GM21825 (cell line): ENCODE data around the gene ZBTB7B.

Experiments
- ATAC-seq: cut with Tn5 transposase; IDR thresholded peaks from one replicate; pipeline ENCODE4 v1.9.1; 2021; ENCODE audit warnings: mild to moderate bottlenecking, moderate library complexity; ENCODE audit not compliant: unreplicated experiment

Gene ZBTB7B

DNA sequence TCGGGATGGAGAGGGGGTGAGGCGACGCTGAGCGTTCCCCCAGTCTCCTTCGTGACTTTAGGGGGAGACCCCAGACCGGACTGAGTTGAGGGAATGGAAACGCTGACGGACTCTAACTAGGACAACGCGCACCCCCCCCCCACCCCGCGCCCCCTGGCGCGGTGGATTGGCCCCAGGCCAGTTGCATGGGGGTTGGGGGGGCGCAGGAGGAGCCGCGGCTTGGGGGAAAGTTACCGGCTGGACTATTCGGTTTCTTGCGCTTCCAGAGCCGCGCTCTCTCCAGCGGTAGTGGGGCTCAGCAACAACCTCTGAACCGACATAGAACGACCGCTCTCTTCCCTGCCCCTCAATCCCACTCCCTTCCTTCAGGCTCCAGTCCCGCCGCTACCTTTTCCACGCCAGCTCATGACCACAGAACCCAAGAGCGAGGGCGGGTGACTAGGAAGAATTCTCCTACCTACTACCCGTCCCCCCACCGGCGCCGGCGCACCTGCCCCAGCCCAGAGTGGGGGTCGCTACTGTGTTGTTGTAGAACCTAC lies 694 bp downstream of the ZBTB7B start:
- ATAC-seq = no peak

DNA sequence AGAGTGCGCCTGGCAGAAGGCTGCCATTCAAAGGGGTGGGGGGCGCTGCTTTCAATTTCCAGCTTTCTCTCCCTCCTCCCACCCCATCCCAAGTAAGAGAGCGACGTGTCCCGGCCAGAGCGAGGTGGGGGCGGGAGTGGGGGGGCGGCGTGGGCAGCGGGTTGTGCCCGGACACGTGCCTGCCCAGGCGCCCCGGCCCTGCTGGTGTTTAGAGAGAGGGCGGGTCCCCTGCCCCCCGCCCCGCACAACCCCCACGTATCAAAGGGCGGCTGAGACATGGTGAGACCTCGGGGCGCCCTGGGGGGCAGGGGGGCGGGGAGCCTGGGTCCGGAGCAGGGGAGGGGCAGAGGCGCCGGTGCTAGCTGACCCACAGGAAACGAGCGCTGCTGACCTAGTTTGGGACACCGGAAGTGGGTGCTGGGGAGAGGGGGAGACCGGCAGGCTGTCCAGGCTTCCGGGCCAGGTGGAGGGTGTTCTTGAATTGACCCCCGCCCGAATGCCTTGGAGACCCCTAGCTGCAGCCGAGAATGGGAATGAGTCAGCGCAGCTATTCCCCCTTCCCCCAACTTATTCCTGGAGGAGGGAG lies 1.3 kb downstream of the ZBTB7B start:
- ATAC-seq = no peak

DNA sequence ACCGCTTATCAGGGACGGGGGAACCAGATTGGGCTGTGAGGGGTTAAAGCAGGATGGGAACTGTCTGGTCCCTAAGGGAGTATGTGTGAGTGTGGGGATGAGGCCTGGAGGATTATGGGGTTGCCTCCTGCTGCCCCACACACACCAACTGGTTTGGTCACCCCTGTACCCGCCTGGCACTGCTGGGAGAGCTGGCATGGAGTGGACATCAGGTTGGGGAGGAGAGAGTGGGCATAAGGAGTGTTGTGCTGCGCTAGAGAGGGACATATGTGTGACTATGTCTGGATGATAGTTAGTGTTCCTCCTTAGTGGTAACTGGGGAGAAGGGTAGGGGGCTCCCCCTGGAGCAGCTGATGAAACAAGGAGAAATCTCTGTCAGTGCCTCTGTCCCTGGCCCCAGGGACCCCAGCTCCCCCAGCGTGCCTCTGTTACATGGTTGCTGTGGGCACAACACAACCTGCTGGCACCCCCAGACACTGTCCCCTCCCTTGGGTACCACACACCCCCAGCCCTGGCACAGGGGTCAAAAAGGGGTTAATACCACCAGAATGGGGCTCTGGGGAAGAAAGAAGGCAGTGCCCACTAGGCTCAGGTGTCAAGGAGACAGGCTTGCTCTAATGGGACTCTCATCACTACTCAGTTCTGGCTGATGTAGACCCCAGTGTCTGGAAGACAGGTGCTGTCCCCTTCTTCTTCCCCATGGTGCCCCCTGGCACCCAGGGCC lies 1.9 kb downstream of the ZBTB7B start:
- ATAC-seq = no peak

DNA sequence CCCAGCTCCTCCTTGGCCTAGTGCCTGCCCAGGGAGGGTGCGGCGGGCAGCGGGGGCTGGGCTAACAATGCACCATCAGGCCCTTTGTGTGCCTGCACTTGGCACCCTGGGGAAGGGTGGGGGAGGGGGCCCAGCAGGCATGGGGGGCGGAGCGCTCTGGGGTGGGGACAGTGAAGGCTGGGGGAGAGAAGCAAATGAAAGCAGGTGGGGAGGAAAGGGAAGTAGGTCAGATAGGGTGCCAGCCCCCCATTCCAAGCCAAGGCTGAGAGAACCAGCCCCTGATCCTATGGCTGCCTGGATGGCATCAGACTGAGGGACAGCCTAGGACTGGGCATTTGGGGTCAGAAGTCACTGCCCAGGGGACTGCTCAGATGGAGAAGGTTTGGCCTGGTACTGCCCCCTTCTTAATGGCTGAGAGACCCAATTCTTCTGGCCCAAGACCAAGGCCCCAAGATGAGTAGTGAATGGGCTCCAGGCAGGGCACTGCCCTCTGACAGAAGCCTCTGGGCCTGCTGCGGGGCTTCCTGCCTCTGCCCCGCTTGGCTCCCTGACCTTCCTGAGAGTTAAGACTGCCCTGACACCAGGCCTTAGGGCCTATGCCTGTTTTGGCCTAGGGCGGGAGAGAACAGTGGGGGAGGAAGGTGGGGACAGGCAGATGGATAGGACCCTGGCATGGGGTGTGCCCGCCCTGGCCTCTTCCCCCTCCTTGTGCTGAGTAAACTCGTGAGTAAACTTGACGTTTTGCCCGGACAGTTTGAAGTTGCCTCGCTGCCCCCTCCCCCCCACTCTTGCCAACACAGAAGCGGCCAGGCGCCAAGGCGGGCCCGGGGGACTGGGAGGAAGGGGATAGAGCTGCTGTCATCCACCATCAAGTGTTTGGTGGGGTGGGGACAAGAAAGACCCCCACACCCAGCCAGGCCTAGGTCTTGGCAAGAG lies 2.7 kb downstream of the ZBTB7B start:
- ATAC-seq = no peak

DNA sequence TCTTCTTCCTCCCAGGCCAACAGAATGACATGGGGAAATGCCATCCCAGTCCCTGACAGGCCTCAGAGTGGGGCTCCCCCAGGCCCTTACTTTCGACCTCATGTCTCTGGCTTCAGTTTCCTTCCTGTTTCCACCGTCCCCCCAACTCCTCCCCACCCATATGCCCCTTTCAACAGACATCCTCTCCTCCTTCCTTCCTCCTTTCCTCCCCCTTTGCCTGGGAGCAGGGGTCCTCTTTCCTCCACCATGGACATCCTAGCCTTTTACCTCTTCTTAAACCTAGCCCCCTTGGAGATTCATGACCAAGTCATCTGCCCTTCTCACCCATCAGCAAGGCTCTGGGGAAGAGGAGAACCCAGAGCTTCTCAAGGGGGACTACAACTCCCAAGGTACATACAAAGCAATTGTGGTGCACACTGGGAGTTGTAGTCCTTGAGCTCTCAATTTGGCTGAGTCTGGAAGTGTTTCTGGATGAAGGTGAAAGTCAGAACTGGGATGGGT lies 4.0 kb downstream of the ZBTB7B start:
- ATAC-seq = no peak

DNA sequence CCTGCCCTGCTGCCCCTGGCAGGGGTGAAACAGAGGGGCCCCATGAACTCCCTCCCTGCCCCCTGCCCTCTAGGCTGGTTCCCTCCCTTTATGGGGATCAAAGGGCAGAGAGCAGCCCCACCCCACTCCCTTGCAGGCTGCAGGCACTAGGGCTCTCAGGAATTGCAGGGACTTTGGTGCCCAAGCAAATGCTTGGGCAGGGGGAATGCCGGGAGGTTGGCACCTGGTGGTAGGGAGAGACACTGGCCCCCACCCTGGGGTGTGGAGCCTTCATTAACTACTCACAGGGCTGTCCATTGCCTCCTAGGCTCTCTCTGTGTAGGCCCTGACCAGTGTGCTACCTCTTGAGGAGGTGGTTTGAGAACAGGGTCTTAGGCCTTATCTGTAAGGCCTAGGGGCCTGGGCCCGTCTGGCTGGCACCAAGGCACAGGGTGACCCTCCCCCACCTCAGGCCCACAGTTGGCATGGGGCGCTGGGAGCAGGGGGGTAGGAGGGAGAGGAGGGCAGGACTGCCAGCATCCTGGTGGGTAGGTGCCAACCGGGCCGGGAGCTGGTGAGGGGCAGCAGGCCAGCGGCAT lies 4.7 kb downstream of the ZBTB7B start:
- ATAC-seq = no peak

DNA sequence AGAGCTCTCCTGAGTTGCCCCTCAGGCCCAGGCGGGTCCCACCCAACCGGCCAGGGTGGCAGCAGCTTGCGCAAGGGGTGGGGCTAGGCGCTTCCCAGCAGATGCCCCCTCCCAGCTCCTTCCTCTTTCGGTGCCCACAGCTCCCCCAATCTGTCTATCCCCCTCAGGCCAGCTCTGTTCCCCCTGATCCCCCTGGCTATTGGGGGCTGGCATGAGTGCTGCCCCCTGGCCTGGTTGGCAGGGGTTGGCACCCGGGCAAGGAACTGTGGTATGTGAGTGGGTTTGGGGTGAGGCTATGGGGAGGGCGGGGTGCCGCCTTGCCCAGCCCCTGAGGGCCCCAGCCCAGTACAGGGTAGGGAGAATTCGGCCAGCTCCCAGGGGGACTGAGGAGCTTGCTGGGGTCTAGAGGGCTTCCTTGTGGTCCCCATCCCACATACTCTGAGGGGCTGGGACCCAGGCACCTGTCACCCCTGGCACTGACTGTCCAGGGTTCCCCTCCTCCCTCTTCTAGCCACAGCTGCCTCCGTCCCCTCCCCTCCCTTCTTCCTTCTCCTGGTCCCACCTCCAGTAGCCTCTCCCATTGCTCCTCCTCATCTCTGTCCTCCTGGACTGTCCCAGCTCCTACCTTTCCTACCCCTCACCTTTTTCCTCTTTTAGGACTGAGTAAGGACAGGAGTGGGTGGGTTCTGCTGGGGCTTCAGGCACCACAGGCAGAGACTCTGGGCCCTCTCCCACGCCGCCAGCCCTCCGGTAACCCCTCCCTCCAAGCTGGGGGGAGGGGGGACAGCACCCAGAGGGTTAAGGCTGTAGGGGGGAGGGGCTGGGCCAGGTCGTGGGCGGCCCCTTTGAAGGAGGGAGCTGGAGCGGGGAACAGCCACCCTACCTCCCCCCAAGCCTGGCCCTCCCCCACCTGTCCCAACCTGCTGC lies 5.7 kb downstream of the ZBTB7B start:
- no peak for ATAC-seq

DNA sequence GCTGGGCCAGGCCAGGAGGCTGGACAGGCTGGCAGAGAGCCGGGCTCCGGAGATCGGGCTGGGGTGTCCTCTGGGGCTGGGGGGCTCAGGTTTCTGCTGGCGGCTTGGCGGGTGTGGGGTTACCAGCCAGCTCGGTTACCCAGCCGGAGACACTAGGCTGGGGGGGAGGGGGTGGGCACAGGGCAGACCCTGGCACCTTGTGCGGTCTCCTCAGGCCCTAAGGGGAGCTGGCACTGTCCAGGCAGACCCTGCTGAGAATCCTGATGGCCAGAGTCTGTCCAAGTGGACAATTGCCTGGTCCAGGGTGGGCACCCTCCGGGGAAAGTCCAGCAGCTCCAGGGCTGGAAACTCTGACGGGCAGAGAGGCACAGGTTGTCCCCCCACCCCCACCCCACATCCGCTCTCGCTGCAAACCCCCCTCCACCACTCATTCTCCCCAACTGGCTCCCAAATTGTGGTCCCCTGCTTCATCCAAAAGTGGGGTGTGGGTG lies 6.7 kb downstream of the ZBTB7B start:
- no peak for ATAC-seq

DNA sequence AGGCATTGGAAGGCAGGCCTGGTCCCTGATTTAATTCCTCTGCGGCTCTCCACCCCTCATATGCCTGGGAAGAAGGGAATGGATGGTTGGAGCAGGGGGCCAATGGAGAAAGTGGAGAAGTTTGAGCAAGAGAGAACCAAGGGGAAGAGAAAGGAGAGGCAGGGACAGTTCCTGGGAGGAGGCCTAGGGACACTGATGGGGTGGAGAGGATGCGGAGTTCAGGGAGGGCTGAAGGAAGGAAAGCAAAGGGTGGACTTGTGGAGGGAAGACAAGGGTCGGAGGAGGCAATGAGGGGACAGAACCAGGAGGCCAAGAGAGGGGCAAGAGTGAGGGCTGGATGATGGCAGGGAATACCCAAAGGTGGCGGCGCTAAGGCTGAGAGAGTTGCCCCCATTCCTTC lies 7.1 kb downstream of the ZBTB7B start:
- ATAC-seq = no peak

DNA sequence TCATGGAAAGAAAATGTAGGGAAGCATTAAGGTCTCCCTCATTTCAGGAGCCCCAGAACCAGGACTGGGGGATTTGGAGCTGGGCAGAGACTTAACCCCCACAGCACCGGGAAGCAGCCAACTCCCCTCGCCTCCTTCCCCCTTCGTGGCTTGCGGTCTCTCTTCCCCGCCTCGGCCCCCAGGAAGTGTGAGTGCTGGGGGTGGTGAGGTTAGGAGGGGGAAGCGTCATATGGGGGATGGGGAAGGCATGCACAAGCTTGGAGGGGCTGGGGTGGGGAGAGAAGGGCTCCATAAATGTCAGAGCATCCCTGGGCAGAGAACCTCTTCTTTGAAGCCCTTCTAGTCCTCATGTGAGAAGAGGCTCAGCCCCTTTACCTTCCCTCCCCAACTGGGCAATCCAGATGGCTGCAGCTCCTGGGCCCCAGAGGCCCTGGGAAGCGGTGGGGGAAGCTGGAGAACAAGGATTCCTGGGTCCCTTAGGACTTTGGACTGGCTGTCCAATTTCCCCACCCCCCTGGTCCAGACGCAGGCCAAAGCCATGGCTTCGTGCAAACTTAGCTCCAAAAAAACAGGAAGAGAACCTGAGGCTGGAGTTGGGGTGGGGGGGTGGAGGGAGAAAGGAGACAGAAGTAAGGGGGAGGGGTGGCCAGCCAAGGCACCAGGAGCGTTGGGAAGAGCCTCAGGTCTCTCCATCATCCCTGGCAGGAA lies 7.8 kb downstream of the ZBTB7B start:
- no peak for ATAC-seq

DNA sequence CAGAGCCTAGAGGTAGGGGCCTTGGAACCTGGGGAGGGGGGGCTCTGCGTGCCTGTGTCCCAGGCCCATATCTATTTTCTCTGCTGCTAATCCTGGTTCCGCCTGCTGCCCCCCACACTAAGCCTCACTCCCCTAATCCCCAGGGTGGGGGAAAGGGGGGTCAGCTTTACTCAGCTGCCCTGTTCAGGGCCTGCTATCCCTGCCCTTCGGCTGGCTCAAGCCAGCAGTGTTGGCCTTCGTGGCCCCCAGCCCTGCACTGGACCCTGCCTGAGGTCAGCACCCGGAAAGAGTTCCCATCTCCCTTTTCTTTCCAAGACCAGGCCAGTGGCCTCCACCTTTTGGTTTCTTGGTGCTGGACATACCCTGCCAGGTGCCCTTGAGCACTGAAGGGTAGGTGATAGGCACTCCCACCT lies 8.4 kb downstream of the ZBTB7B start:
- ATAC-seq = no peak

DNA sequence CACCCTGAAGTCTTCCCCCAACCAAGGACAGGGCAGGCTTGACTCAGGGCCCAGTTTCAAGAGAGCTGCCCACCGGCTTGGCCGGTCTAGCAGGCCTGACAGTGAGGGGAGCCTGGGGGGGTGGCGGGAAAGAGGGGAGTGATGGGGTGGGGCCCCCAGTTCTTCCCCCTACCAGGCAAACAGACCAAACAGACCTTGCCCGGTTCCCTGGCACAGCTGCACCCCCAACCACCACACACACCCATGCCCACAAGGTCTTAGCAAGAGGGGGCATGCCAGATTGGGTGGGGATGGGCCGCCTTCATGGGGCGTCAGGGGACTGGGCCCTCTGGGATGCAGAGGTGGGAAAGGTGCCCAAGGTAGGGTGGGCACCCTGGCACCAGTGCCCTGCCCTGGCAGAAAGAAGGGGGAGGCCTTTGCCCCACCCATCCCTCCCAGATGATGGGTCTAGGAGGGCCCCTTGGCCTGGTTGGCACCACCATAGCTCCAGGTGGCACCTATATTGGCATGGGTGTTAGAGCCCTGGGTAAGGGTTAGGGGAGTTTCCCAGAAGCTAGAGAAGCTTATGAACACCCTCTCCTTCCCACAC lies 8.9 kb downstream of the ZBTB7B start:
- no peak for ATAC-seq

DNA sequence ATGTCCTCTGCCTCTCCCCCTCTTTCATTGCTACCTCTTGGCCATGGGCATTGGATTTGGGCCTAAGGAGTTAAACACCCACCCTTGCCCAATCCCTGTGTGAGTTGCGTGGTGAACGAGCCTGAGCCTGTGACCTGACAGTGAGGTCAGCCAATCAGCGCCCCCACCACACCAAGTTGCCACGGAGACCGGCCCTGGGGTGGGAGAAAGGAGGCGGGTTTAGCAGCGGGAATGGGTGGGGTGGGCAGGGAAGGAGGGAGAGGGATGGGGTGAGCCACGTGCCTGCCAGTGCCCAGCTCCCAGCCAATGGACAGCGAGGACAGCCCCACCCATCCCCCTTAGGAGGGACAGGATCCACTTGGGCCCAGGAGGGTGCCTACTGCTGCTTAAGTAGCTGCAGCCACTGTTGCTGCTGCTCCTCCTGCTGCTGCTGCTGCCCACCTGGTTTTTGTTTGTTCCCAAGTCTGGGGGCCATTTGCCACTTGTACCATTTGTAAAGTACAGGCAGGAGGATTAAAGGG lies 9.5 kb downstream of the ZBTB7B start:
- no peak for ATAC-seq

DNA sequence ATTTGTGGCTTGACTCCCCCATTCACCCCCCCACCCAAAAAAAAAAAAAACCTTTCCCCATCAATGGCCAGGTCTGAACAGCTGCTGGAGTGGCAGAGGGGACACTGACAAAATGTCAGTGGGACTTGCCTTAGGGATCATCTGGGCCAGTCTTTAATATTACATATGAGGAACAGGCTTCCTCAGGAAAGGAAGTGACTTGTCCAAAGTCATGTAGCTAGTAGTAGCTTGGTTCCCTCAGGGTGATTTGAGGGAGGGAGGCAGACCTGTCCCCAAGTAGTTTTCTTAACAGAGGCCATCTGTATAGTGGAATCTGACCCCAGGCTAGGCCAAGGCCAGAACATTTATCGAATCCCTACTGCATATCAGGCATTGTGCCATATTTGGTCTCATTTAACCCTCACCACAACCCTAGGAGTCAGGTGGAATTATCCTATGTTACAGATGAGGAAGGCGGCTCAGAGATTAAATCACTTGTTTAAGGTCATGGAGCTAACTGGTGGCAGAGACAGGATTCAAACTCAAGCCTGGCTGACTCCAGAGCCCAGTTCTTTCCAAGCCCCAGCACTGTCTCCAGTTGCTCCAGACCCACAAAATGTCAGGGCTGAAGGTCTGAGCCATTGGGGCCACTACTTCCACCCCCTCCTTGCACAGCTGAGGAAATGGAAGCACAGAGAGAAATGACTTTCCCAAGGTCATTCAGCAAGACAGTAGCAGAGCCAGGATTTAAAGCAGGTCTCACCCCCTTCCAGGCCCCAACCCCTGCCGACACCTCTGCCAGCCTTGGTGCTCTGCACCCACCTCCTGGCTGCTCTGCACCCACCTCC lies 10.4 kb downstream of the ZBTB7B start:
- ATAC-seq = no peak

DNA sequence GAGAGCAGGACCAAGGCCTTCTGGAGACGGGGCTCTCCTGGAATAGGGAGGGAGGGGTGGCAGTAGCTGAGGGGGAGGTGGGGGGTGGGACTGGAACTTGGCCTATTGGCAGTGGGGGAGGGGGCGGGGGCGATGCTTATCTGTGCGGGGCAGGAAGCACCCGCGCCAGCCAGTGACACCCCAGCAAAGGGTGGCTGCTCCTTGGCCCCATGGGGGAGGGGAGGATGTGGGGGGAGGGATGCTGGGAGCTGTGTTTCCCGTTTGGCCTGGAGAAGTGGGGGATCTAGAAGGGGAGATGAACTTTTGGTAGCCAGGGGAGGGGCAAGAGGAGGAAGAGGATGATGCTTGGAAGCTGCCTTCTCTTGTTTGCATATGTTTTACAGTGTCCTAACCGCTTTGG lies 11.0 kb downstream of the ZBTB7B start:
- ATAC-seq = no peak

DNA sequence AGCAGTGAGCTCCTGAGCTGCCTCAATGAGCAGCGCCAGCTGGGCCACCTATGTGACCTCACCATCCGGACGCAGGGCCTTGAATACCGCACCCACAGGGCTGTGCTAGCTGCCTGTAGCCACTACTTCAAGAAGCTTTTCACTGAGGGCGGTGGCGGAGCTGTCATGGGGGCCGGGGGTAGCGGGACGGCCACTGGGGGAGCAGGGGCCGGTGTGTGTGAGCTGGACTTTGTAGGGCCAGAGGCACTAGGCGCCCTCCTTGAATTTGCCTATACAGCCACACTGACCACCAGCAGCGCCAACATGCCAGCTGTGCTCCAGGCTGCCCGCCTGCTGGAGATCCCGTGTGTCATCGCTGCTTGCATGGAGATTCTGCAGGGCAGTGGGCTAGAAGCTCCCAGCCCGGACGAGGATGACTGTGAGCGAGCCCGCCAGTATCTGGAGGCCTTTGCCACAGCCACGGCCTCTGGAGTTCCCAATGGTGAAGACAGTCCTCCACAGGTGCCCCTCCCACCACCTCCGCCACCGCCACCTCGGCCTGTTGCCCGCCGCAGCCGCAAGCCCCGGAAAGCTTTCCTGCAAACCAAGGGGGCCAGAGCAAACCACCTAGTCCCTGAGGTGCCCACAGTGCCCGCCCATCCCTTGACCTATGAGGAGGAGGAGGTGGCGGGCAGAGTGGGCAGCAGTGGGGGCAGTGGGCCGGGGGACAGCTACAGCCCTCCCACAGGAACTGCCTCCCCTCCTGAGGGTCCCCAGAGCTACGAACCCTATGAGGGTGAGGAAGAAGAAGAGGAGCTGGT lies 12.3 kb downstream of the ZBTB7B start:
- no peak for ATAC-seq
